Measurements from ENCODE around the gene FLT3LG. TPM values are rescaled to one million over a fixed set of nuclear protein-coding genes. Genes with fewer than 3 reads are reported as not detected.
A peak's percentile ranks its signal among the peaks of the same experiment; 100 is the strongest.

Gene FLT3LG
- total RNA-seq, 1 donor from 2014 or later: 11.3 TPM

- no peak for DNase-seq (ENCODE audit: extremely low spot score, unreplicated experiment)
- Mint-ChIP-seq H3K27ac (ENCODE audit: unreplicated experiment) (peak overlapping the region; percentile 50), H3K4me1 (ENCODE audit: unreplicated experiment) (peaks cover 21% of the 10 kb centered on the region), H3K4me3 (ENCODE audit: unreplicated experiment) (no peak overlapping the region), H3K9me3 (ENCODE audit: unreplicated experiment) (no peaks in the 10 kb centered on the region), H3K36me3 (ENCODE audit: unreplicated experiment) (peaks cover 26% of the 10 kb centered on the region), H3K27me3 (ENCODE audit: unreplicated experiment) (no peaks in the 10 kb centered on the region)
- TF ChIP-seq, protein P1, sequence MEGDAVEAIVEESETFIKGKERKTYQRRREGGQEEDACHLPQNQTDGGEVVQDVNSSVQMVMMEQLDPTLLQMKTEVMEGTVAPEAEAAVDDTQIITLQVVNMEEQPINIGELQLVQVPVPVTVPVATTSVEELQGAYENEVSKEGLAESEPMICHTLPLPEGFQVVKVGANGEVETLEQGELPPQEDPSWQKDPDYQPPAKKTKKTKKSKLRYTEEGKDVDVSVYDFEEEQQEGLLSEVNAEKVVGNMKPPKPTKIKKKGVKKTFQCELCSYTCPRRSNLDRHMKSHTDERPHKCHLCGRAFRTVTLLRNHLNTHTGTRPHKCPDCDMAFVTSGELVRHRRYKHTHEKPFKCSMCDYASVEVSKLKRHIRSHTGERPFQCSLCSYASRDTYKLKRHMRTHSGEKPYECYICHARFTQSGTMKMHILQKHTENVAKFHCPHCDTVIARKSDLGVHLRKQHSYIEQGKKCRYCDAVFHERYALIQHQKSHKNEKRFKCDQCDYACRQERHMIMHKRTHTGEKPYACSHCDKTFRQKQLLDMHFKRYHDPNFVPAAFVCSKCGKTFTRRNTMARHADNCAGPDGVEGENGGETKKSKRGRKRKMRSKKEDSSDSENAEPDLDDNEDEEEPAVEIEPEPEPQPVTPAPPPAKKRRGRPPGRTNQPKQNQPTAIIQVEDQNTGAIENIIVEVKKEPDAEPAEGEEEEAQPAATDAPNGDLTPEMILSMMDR (IDR thresholded peaks at IDR 0.05): no peak
Observed at GRCh38 chr19:49486232-49486631, 12.2 kb downstream of the FLT3LG start.

DNA sequence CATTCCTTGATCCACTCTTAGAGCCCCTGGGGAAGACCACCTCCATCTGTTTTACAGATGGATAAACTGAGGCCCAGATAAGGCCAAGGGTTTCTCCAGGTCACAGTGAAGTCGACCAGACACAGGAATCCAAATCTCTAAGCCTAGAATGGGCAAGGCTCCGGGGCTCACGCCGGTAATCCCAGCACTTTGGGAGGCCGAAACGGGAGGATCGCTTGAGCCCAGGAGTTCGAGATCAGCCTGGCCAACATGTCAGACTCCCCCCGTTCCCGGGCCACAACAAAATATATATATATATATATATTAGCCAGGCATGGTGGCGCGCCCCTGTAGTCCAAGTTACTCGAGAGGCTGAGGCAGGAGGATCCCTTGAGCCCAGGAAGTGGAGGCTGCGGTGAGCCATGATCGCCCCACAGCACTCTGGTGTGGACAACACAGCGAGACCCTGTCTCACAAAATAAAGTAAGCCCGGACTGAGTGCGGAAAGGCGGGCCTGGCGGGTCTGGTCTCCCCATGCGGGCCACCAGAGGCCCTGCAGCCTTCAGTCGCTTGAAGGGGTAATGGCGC is 12.8 kb downstream of the FLT3LG start:
- H3K27me3 Mint-ChIP-seq (ENCODE audit: unreplicated experiment): no peaks in the 10 kb centered on the region
- no peaks in the 10 kb centered on the region for H3K9me3 Mint-ChIP-seq (ENCODE audit: unreplicated experiment)
- no peak for DNase-seq (ENCODE audit: extremely low spot score, unreplicated experiment)
- TF ChIP-seq, protein P1 (IDR thresholded peaks at IDR 0.05): no peak
- H3K27ac Mint-ChIP-seq (ENCODE audit: unreplicated experiment): peak overlapping the region; percentile 88
- peaks cover 30% of the 10 kb centered on the region for H3K36me3 Mint-ChIP-seq (ENCODE audit: unreplicated experiment)
- H3K4me3 Mint-ChIP-seq (ENCODE audit: unreplicated experiment): peak overlapping the region; percentile 91
- peaks cover 21% of the 10 kb centered on the region for H3K4me1 Mint-ChIP-seq (ENCODE audit: unreplicated experiment)

GRCh38 chr19:49487277-49488045 is 13.4 kb downstream of the FLT3LG start, which contains the start of gene RPL13A:
Gene RPL13A, plus strand, starts transcription at chr19:49487608. Its CDS starts 22 bp downstream, at chr19:49487630.
- Mint-ChIP-seq H3K36me3 (ENCODE audit: unreplicated experiment) (peaks cover 36% of the 10 kb centered on the region), H3K4me3 (ENCODE audit: unreplicated experiment) (peak within 1 kb of the TSS; percentile 91), H3K9me3 (ENCODE audit: unreplicated experiment) (no peaks in the 10 kb centered on the region), H3K27ac (ENCODE audit: unreplicated experiment) (peak within 1 kb of the TSS; percentile 88), H3K4me1 (ENCODE audit: unreplicated experiment) (peaks cover 21% of the 10 kb centered on the region), H3K27me3 (ENCODE audit: unreplicated experiment) (no peaks in the 10 kb centered on the region)
- TF ChIP-seq, protein P1 (IDR thresholded peaks at IDR 0.05): no peak
- DNase-seq (ENCODE audit: extremely low spot score, unreplicated experiment): peak; percentile 100

DNA sequence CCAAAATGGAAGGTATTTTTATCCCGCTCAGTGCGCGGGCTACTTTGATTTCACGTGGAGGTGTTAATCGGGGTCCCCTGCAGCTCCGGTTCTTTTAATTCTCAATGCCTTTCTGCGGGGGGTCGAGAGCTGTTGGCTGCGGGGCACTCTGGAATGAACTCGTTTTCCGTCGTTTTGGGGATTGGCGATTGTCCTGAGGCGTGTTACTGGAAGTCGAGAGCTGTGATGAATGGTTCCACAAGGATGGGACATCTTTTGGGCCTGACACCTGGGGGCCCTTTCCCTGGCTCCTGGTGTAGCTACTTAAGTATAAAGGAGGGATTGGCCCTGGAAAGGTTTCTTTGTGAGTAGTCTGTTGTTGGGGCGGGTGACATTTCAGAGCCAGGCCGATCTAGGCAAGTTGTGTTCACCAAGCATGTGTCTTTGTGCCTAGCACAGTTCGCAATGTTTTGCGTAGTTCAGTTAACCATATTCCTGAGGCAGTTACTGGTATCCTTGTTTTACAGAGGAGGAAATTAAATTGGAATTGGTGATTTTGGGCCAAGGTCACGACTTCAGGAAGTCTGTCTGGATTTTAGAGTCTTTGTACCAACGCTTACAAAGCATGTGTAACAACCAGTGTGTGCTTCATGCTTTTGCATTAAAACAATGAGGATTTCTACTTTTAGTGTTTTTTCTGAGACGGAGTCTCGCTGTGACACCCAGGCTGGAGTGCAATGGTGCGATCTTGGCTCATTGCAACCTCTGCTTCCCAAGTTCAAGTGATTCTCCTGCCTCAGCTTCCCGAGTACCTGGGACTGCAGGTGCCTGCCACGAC is 14.2 kb downstream of the FLT3LG start:
- Mint-ChIP-seq H3K4me1 (ENCODE audit: unreplicated experiment) (peaks cover 21% of the 10 kb centered on the region), H3K27ac (ENCODE audit: unreplicated experiment) (peak overlapping the region; percentile 88), H3K27me3 (ENCODE audit: unreplicated experiment) (no peaks in the 10 kb centered on the region), H3K9me3 (ENCODE audit: unreplicated experiment) (no peaks in the 10 kb centered on the region), H3K4me3 (ENCODE audit: unreplicated experiment) (peak overlapping the region; percentile 91), H3K36me3 (ENCODE audit: unreplicated experiment) (peaks cover 43% of the 10 kb centered on the region)
- no peak for DNase-seq (ENCODE audit: extremely low spot score, unreplicated experiment)
- TF ChIP-seq, protein P1 (IDR thresholded peaks at IDR 0.05): no peak

All from osteocyte (in vitro differentiated cells).